IPS-20b (cell line): ENCODE data around the gene WHRN.

ENCODE experiments used
- H3K27ac ChIP-seq: one replicate; pipeline ENCODE4 v1.5.1; 2013; ENCODE audit warnings: low read length
- H3K27me3 ChIP-seq: 2 replicates; pipeline ENCODE4 v1.6.1; 2013; ENCODE audit warnings: mild to moderate bottlenecking, low read length, inconsistent platforms; ENCODE audit not compliant: insufficient read depth
- H3K36me3 ChIP-seq: 2 replicates; pipeline ENCODE4 v1.6.1; 2013; ENCODE audit warnings: low read depth, mild to moderate bottlenecking, inconsistent platforms, low read length, moderate library complexity; ENCODE audit not compliant: insufficient read depth
- H3K4me1 ChIP-seq: 2 replicates; pipeline ENCODE4 v1.6.1; 2013; ENCODE audit warnings: mild to moderate bottlenecking, control low read depth, inconsistent platforms, low read length, moderate library complexity; ENCODE audit not compliant: insufficient read depth
- H3K4me3 ChIP-seq: 2 replicates; pipeline ENCODE4 v1.5.1; 2013; ENCODE audit warnings: mild to moderate bottlenecking, low read length, inconsistent platforms
- H3K9ac ChIP-seq: 2 replicates; pipeline ENCODE4 v1.6.1; 2013; ENCODE audit warnings: low read depth, mild to moderate bottlenecking, inconsistent platforms, low read length, moderate library complexity
- H3K9me3 ChIP-seq: 2 replicates; pipeline ENCODE4 v1.6.1; 2013; ENCODE audit warnings: mild to moderate bottlenecking, low read depth, low read length, inconsistent platforms; ENCODE audit not compliant: insufficient read depth

The WHRN gene

DNA sequence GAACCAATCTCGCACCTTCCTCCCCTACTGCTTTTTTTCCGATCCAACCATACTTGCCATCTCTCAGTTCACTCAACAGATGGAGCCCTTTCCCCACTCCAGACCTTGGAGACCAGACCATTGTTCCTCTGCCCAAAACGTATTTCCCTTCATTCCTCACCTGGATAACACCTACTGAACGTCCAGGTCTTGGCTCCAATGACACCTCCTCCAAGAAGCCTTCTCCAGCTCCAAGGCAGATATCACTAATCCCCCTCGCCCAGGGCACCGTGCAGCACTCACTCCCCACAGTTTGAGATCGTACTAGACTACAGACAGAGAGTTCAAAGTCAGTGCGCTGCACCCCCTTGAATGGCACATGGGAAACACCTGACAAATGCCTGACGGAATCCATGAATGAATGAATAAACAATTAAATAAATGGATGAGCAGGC is 70.4 kb downstream of the WHRN start:
- Histone ChIP-seq H3K9ac (no peak overlapping the region), H3K27me3 (no peaks in the 10 kb centered on the region), H3K27ac (no peak overlapping the region), H3K4me3 (no peak overlapping the region), H3K9me3 (no peaks in the 10 kb centered on the region), H3K36me3 (no peaks in the 10 kb centered on the region), H3K4me1 (no peaks in the 10 kb centered on the region; the same call in 1 of the 2 replicates)

DNA sequence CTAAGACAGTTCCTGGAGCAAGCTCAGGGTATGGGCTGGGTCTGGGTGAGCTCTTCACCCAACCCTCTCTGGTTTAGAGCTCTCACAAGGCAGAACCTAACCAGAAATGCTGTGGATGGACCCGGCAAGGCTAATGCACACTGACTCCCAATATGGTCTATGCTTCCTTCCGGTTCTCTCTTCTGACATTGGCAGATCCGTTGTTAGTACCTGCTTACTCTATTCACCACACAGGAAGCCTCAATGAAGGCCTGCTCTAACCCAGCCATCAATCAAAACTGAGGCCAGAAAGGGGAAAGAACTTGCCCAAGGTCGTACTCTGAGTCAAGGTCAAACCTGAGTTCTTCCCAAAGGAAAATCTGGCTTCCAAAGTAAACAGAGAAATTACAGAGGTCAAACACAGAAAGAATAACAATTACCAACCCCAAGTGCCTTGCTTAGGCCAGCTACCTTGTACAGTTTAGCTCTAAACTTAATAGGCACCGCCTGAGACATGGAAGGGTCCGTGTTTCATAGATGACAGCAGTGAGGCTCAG is 71.5 kb downstream of the WHRN start:
- H3K9me3 ChIP-seq, result no peaks in the 10 kb centered on the region
- no peak overlapping the region for H3K27ac ChIP-seq
- H3K9ac ChIP-seq, result no peak overlapping the region
- H3K27me3 ChIP-seq, result no peaks in the 10 kb centered on the region
- H3K4me3 ChIP-seq, result no peak overlapping the region
- H3K4me1 ChIP-seq, result no peaks in the 10 kb centered on the region; the same call in 1 of the 2 replicates
- H3K36me3 ChIP-seq, result no peaks in the 10 kb centered on the region

DNA sequence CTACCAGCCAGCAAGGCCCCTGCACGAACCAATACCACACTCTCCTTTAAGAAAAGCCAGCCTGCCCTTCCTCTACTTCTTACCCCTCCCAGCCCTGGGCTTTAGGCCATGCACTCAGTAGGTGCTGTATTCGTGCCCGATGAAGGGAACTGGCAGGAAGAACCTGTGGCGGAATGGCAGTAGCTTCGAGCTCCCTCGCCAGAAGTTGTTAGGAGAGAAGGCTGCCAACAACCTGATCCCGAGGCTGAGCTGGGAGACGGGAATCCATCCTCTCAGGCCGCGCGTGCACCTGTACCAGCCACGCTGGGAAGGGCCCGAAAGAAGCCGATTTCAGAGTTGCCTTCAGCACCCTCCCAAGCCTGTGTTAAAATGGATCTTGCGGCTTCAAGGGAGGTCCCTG is 72.2 kb downstream of the WHRN start:
- H3K9me3 ChIP-seq, result no peaks in the 10 kb centered on the region
- H3K4me3 ChIP-seq, result no peak overlapping the region
- H3K9ac ChIP-seq, result no peak overlapping the region
- no peak overlapping the region for H3K27ac ChIP-seq
- H3K27me3 ChIP-seq, result no peaks in the 10 kb centered on the region
- H3K36me3 ChIP-seq, result no peaks in the 10 kb centered on the region
- H3K4me1 ChIP-seq, result no peaks in the 10 kb centered on the region; the same call in 1 of the 2 replicates

DNA sequence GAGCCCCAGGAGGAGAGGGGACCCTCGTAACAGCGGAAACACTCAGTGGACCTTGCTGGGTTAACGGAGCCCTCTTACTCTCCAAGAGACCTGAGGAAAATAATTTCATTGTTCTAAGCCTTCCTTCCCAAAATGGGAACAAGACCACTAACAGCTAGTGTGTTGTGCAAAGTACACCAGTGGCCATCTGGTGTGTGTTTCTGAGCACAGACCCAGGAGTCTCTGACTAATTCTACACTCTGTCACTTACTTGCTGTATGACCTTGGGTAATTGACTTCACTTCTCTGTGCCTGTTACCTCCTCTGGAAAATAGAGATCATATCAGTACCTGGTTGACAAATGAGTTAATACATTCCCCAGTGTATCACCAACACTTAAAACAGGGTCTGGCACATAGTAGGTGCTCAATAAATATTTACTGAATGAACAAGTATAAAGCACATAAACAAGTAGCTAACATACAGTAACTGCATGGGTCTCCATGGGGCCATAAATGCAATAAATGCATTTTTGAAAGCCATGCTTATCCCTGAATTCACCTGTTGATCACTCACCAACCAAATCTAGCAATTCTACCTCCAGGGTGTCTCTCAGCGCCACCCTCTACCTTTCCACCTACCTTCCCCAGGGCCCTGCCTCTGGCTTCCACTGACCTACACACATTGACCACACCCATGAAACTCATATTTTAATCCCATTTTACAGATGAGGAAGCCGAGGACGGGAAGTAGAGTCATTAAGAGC is 72.8 kb downstream of the WHRN start:
- Histone ChIP-seq H3K27me3 (no peaks in the 10 kb centered on the region), H3K36me3 (no peaks in the 10 kb centered on the region), H3K9ac (no peak overlapping the region), H3K9me3 (no peaks in the 10 kb centered on the region), H3K4me3 (no peak overlapping the region), H3K4me1 (no peaks in the 10 kb centered on the region; the same call in 1 of the 2 replicates), H3K27ac (no peak overlapping the region)

DNA sequence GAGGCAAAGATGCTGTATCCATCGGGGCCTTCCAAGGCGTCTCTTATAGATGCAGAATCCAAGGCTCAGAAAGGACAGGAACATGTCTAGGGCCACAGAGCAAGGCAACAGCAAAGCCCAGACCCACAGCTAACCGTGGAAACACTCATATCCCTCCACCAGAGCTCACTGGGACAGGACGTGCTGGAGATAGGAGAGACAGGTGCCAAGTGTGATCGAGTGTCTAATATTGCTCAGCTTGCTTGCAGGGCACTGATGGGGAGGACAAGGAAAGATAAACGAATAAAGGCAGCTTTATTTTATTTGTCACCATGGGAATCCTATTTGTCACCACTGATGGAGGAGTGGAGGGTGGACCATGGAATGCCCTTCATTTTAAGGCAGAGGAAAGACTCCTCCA is 73.5 kb downstream of the WHRN start:
- no peaks in the 10 kb centered on the region for H3K9me3 ChIP-seq
- H3K4me3 ChIP-seq, result no peak overlapping the region
- no peaks in the 10 kb centered on the region for H3K27me3 ChIP-seq
- H3K4me1 ChIP-seq, result no peaks in the 10 kb centered on the region; the same call in 1 of the 2 replicates
- H3K27ac ChIP-seq, result no peak overlapping the region
- H3K9ac ChIP-seq, result no peak overlapping the region
- no peaks in the 10 kb centered on the region for H3K36me3 ChIP-seq

DNA sequence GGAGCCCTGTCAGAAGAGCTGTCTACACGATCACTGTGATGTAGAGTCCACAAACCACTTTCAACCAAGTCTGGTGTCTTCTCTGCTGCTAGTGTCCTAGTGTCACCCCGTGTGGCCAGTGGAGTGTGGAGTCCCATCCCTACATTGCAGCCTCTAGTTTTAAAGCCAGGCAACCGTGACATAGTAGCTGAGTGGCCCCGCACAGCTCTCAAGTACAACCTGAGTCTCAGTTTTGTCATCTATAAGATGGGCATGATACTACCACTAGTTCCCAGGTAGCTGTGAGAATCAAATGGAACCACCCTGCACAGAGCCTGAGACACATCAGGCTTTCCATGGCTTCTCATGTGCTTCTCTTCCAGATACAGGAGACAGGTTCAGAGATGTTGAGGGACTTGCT is 74.3 kb downstream of the WHRN start:
- H3K27ac ChIP-seq, result no peak overlapping the region
- H3K36me3 ChIP-seq, result no peaks in the 10 kb centered on the region
- no peaks in the 10 kb centered on the region for H3K9me3 ChIP-seq

DNA sequence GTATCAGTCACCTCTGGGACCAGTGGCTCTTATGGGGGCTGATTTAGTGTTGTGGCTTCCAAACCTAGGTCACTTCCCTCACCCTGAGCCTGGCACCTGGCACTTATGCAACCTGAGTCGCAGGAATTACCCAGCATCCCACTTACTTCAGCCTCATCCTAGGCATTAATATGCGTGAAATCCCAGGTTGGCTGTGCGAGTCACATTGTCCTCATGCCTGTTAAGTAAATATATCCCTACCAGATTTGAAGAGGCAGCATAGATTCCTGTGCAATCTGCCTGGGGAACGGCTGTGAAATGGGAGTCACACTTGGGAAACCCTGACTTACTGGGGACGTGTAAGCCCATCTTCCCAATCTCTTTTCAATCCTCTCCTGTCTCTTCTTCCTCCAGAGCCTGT is 74.8 kb downstream of the WHRN start:
- H3K27ac ChIP-seq, result no peak overlapping the region
- no peak overlapping the region for H3K4me3 ChIP-seq
- no peaks in the 10 kb centered on the region for H3K36me3 ChIP-seq
- no peaks in the 10 kb centered on the region; the same call in 1 of the 2 replicates for H3K4me1 ChIP-seq
- no peak overlapping the region for H3K9ac ChIP-seq
- no peaks in the 10 kb centered on the region for H3K27me3 ChIP-seq
- H3K9me3 ChIP-seq, result no peaks in the 10 kb centered on the region

More for the DNA sequence above, 74.3 kb downstream of the WHRN start:
- no peaks in the 10 kb centered on the region; the same call in 1 of the 2 replicates for H3K4me1 ChIP-seq
- H3K4me3 ChIP-seq, result no peak overlapping the region
- H3K27me3 ChIP-seq, result no peaks in the 10 kb centered on the region
- no peak overlapping the region for H3K9ac ChIP-seq

DNA sequence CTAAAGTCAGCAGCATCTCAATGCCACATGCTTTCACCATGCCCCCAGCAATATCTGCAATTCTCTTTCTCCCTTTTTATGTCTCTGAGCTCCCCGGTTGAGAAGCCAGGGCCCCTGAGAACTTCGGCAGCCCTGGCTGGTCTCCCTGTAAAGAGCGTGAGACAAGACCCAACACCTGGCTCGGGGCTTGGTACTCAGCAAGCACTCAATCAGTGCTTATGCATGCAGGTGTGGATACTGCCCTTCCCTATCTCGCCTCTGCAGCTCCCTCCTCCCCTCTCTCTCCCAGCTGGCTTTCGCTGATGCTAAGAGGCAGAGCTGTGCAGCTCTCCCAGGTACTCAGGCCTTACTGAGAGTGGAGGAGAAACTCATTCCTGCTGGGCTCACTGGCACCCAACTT is 75.8 kb downstream of the WHRN start:
- H3K9ac ChIP-seq, result no peak overlapping the region
- H3K27ac ChIP-seq, result no peak overlapping the region
- H3K9me3 ChIP-seq, result no peaks in the 10 kb centered on the region
- no peaks in the 10 kb centered on the region for H3K4me1 ChIP-seq
- H3K4me3 ChIP-seq, result no peak overlapping the region
- no peaks in the 10 kb centered on the region for H3K27me3 ChIP-seq
- no peaks in the 10 kb centered on the region for H3K36me3 ChIP-seq

DNA sequence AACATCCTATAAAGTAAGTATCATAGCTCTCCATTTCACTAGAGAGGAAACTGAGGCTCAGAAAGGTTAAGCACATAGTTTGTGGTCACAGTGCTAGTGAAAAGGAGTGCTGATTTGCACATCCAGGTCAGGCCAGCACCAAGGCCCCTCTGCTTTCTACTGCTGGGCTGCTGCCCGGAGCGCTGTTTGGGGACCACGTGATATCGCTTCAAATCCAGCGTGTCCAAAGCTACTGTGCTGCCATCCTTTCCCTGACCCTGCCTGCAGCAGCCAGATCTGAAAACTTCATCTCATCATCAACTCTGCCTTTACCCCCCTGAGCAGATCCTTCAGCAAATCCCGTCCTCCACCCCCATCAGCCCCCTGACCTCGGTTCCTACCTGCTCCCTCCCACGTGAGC is 76.8 kb downstream of the WHRN start:
- H3K36me3 ChIP-seq, result no peaks in the 10 kb centered on the region
- no peaks in the 10 kb centered on the region for H3K9me3 ChIP-seq
- H3K9ac ChIP-seq, result no peak overlapping the region
- H3K27ac ChIP-seq, result no peak overlapping the region
- no peaks in the 10 kb centered on the region for H3K4me1 ChIP-seq
- H3K4me3 ChIP-seq, result no peak overlapping the region
- H3K27me3 ChIP-seq, result no peaks in the 10 kb centered on the region

DNA sequence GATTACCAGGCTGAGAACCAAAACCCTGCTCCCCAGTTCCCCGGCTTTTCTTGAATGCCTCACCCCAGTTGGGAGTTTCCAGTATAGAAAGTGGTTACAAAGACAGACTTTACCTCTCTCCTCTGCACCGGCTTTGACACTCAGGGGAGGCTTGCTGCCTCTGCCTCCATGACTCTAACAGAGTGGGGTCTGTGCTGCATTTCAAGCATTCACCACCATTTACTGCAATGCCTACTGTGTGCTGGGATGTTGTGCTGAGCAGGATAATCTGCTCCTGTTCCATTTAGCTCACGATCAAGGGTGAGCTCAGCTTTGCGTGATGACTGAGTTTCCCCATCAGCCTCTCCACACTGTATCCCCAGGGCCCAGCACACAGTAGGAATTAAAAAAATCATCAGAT is 77.6 kb downstream of the WHRN start:
- H3K9me3 ChIP-seq, result no peaks in the 10 kb centered on the region
- no peaks in the 10 kb centered on the region for H3K36me3 ChIP-seq

DNA sequence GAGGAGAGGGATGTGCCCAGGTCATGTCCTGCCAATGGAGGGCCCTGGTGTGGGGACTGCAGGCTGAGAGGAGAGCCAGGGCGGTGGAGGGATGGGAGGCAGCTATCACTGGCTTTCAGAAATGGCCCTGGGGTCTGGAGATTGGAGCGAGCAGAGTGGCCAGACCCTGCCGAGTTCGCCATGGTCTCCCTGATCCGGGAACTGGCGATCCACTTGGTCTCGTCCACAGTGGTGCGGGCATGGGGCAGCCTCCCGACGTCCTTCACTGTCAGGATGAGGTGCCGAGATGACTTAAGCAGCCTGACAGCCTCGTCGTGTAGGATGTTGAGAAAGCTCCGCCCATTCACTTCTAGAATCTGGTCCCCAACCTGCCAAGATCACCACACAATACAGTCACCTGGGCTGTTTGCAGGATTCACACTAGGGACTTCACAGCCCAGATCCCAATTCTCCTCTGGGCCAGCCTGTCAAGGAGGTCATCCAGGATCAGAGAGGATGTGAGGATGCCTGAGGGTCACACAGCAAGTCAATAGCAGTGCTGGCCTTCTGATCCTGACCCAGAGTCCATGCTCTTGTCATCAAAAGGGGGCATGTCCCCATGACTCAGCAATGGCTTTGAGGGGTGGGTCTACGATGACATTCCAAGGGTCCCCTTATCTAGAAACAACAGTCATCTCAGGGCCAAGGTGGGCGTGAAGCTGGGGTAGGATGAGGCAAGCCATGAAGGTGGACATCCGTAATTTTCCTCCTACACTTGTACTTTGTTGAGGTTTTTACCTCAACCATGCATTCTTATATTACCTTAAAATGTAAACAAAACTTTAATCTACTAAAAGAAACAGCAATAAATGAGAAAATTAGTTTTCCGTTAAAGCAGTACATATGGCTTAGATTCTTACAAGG is 79.0 kb downstream of the WHRN start:
- Histone ChIP-seq H3K36me3 (no peaks in the 10 kb centered on the region), H3K4me1 (no peaks in the 10 kb centered on the region), H3K9ac (no peak overlapping the region), H3K9me3 (no peaks in the 10 kb centered on the region), H3K27ac (no peak overlapping the region), H3K4me3 (no peak overlapping the region), H3K27me3 (no peaks in the 10 kb centered on the region)

More for the DNA sequence above, 77.6 kb downstream of the WHRN start:
- no peak overlapping the region for H3K4me3 ChIP-seq
- H3K27me3 ChIP-seq, result no peaks in the 10 kb centered on the region
- H3K27ac ChIP-seq, result no peak overlapping the region
- no peak overlapping the region for H3K9ac ChIP-seq
- no peaks in the 10 kb centered on the region for H3K4me1 ChIP-seq
